RWPE1 (cell line): ENCODE measurements around the gene CNPY3.

Source experiments
- CTCF ChIA-PET: fragments of 350-600 bp; sonication (Branson Sonifier 250); formaldehyde crosslinking; extraction: SDS; loops from one replicate; lab custom pipeline; 2021; lab: Yijun Ruan, JAX
- POLR2A ChIA-PET: fragments of 400-600 bp; formaldehyde crosslinking; extraction: SDS; loops from one replicate; lab custom pipeline; 2020; ENCODE audit warnings: antibody characterized with exemption; ENCODE audit not compliant: low non-redundant PET; lab: Yijun Ruan, JAX
- DNase-seq: peaks from one replicate; pipeline ENCODE4 v3.0.0; 2012; ENCODE audit warnings: low spot score
- H3K27ac ChIP-seq: fragments of 450-650 bp; 2 replicates; pipeline ENCODE4 v1.5.1; 2017
- CTCF ChIP-seq: fragments of 450-650 bp; conservative IDR thresholded peaks from 2 replicates; pipeline ENCODE4 v1.5.1; 2017; ENCODE audit warnings: low read depth, mild to moderate bottlenecking

The CNPY3 gene

GRCh38 chr6:42984924-42985475 lies 55.7 kb downstream of the CNPY3 start:
- POLR2A ChIA-PET: interaction anchor here (1.1 kb wide), 1 partner anchor 28 kb away, joined by 4 read pairs; the partner anchor contains the start of gene MEA1
- TF ChIP-seq CTCF: no peak
- no peak for DNase-seq
- CTCF ChIA-PET: interaction anchor here (0.5 kb wide), 1 partner anchor 210 kb away, joined by 3 read pairs; no protein-coding TSS in a partner anchor
- peak overlapping the region; percentile 82 for H3K27ac ChIP-seq

- POLR2A ChIA-PET: no interaction called here
- peak overlapping the region; percentile 12 for H3K27ac ChIP-seq
- TF ChIP-seq CTCF: no peak
- CTCF ChIA-PET: interaction anchor here (0.9 kb wide), 1 partner anchor 9 kb away, joined by 3 read pairs; the partner anchor contains the start of gene PEX6
- DNase-seq: no peak
Observed at GRCh38 chr6:42987533-42988451, 58.5 kb downstream of the CNPY3 start.

- ChIA-PET CTCF (no interaction called here), POLR2A (no interaction called here)
- H3K27ac ChIP-seq: peak overlapping the region; percentile 15; the same call in 1 of the 2 replicates
- no peak for DNase-seq
- no peak for TF ChIP-seq CTCF
Observed at GRCh38 chr6:42988486-42989020, 59.3 kb downstream of the CNPY3 start.
